Measurements from ENCODE around the gene DDX47. TPM values are rescaled to one million over a fixed set of nuclear protein-coding genes. Genes with fewer than 3 reads are reported as not detected.

DDX47 gene
- total RNA-seq, 1 donor from 2014 or later: 97.1 TPM

DNA sequence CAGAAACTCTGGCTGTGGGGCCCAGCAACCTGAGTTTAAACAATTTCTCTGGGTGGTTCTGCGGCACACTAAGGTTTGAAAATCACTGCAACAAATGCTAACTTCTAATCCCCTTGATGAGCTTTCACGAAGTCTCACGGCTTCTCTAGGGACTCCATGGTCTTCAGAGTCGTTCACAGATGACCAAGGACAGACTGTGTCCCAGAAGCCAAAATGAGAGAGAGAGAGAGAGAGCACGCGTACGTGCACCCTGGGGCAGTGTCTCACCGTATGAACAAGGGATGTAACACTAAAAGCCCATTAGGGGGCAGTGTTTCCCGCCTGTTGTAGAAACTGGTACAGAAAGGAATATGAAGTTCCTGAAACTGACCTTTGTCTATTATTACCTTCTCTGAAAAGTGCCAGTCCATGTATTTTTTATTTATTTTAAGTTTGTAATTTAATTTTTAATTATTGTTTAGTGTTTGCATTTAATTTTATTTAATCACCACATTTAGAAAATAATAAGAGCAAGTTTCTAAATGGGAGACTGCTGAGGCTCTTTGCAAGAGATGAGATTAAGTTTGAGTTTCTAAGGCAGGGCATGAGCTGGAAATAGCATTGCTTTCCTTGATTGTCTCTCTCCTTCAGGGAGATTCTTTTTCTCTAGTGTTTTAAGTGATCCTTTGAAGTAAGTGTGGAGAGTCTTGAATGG is 24.3 kb upstream of the DDX47 start:
- H3K4me3 Mint-ChIP-seq: peak overlapping the region; percentile 87
- intact Hi-C loops (cut with micrococcal nuclease): loop anchor here (1.0 to 5.0 kb wide), 10 partner anchors 14 to 432 kb away; partner anchors contain the start of genes BORCS5, DDX47, GPRC5A and HEBP1
- CTCF ChIA-PET: interaction anchor here (0.7 to 4.7 kb wide), 16 partner anchors 9 to 423 kb away, joined by 3 to 71 read pairs (median 4); partner anchors contain the start of gene DDX47
- peaks cover 23% of the 10 kb centered on the region for H3K4me1 Mint-ChIP-seq
- H3K9me3 Mint-ChIP-seq: no peaks in the 10 kb centered on the region
- ATAC-seq (ENCODE audit: low read depth) (peak; percentile 72), DNase-seq (no peak)
- H3K27me3 Mint-ChIP-seq: no peaks in the 10 kb centered on the region
- peak overlapping the region; percentile 86 for H3K27ac Mint-ChIP-seq
- TF ChIP-seq, protein P1, sequence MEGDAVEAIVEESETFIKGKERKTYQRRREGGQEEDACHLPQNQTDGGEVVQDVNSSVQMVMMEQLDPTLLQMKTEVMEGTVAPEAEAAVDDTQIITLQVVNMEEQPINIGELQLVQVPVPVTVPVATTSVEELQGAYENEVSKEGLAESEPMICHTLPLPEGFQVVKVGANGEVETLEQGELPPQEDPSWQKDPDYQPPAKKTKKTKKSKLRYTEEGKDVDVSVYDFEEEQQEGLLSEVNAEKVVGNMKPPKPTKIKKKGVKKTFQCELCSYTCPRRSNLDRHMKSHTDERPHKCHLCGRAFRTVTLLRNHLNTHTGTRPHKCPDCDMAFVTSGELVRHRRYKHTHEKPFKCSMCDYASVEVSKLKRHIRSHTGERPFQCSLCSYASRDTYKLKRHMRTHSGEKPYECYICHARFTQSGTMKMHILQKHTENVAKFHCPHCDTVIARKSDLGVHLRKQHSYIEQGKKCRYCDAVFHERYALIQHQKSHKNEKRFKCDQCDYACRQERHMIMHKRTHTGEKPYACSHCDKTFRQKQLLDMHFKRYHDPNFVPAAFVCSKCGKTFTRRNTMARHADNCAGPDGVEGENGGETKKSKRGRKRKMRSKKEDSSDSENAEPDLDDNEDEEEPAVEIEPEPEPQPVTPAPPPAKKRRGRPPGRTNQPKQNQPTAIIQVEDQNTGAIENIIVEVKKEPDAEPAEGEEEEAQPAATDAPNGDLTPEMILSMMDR (IDR thresholded peaks at IDR 0.05): peak; percentile 20
- POLR2A ChIA-PET: interaction anchor here (1.1 to 2.7 kb wide), 6 partner anchors 20 to 432 kb away, joined by 8 to 36 read pairs (median 12); partner anchors contain the start of genes BORCS5 and DDX47
- no peaks in the 10 kb centered on the region for H3K36me3 Mint-ChIP-seq (ENCODE audit: low read depth)

DNA sequence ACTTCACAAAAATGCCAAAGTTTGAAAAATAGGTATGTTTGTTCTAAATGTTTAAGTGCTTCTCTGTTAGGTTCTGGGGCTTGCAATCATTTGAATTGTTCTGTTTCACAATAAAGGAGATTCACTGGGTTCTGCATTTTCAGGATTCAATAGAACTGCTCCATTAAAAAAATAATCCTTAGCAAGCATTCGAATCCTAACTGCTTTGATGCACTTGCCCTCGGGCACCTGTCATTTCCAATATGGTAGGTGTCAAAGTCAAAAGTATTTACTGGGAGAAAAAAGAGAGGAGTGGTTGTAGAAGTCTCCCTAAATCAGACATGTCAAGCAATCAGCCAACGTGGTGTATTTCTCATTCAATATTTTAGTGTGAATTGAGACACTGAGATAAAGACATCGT is 22.2 kb upstream of the DDX47 start:
- ChIA-PET POLR2A (interaction anchor here (2.1 kb wide), 1 partner anchor 22 kb away, joined by 12 read pairs; the partner anchor contains the start of gene DDX47), CTCF (interaction anchor here (4.7 kb wide), 1 partner anchor 23 kb away, joined by 71 read pairs; the partner anchor contains the start of gene DDX47)
- H3K27me3 Mint-ChIP-seq: no peaks in the 10 kb centered on the region
- intact Hi-C loops (cut with micrococcal nuclease): no loop called here
- no peak for ATAC-seq (ENCODE audit: low read depth)
- no peaks in the 10 kb centered on the region for H3K9me3 Mint-ChIP-seq
- no peak overlapping the region for H3K27ac Mint-ChIP-seq
- TF ChIP-seq, protein P1 (IDR thresholded peaks at IDR 0.05): no peak
- H3K4me1 Mint-ChIP-seq: peaks cover 20% of the 10 kb centered on the region
- H3K4me3 Mint-ChIP-seq: no peak overlapping the region
- no peak for DNase-seq
- no peaks in the 10 kb centered on the region for H3K36me3 Mint-ChIP-seq (ENCODE audit: low read depth)

DNA sequence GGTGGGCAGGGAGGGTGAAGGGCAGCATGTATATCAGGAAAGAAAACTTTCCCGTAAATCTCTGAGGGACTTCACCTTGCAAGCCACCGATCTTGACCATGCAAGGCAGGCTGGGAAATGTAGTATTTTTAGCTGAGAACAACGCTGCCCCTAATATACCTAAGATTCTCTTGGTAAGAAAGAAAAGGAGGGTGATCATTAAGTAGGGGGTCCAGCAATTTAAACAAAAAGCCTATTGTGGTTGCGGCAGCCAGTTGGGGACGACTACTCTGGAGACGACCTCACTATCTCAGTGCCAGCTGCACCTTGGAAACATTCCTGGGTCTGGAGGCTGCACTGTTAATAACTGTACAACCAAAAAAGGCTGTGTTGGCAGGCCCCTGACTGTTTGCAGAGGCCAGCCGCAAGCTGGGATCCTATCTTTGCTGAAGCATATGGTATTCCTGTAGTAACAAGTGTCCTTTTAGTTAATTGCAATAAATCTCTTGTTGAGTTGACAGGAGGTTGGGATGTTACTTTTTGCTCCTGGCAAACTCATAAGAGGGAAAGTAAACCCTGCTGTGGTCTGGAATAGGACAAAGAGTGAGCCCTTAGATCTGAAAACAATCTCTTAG is 21.3 kb upstream of the DDX47 start:
- no peaks in the 10 kb centered on the region for H3K27me3 Mint-ChIP-seq
- no peak overlapping the region for H3K4me3 Mint-ChIP-seq
- H3K4me1 Mint-ChIP-seq: peaks cover 15% of the 10 kb centered on the region
- no peaks in the 10 kb centered on the region for H3K9me3 Mint-ChIP-seq
- no peak overlapping the region for H3K27ac Mint-ChIP-seq
- DNase-seq: no peak
- H3K36me3 Mint-ChIP-seq (ENCODE audit: low read depth): no peaks in the 10 kb centered on the region
- no peak for ATAC-seq (ENCODE audit: low read depth)
- intact Hi-C loops (cut with micrococcal nuclease): no loop called here
- ChIA-PET CTCF (interaction anchor here (0.6 kb wide), 1 partner anchor 363 kb away, joined by 3 read pairs; no protein-coding TSS in a partner anchor), POLR2A (interaction anchor here (0.5 to 1.1 kb wide), 2 partner anchors 12 to 346 kb away, joined by 3 to 4 read pairs; no protein-coding TSS in a partner anchor)
- TF ChIP-seq, protein P1 (IDR thresholded peaks at IDR 0.05): no peak

DNA sequence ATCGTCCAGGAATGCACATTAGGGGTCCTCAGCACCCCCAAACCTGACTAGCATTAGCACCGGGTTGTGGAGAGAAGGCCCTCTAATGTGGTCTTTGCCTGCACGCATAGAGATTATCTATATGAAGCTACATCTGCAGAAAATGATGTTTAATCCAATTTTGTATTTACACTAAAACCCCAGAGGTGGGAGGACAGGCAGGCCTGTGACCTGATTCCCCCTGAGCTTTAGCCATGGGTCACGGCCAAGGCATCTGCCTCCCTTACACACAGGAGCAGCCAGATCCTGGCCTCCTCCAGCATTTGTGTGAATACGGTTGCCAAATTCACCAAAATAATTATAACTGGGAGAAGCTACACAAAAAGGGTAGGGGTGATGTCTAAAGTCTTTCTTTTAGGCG is 20.7 kb upstream of the DDX47 start:
- intact Hi-C loops (cut with micrococcal nuclease): no loop called here
- ChIA-PET POLR2A (interaction anchor here (0.5 to 1.2 kb wide), 3 partner anchors 11 to 347 kb away, joined by 3 to 4 read pairs (median 4); no protein-coding TSS in a partner anchor), CTCF (interaction anchor here (0.6 to 1.6 kb wide), 2 partner anchors 44 to 362 kb away, joined by 3 to 5 read pairs; no protein-coding TSS in a partner anchor)
- Mint-ChIP-seq H3K9me3 (no peaks in the 10 kb centered on the region), H3K36me3 (ENCODE audit: low read depth) (no peaks in the 10 kb centered on the region), H3K27me3 (no peaks in the 10 kb centered on the region), H3K4me3 (no peak overlapping the region), H3K4me1 (peaks cover 14% of the 10 kb centered on the region), H3K27ac (no peak overlapping the region)
- DNase-seq (no peak), ATAC-seq (ENCODE audit: low read depth) (no peak)
- TF ChIP-seq, protein P1 (IDR thresholded peaks at IDR 0.05): no peak

DNA sequence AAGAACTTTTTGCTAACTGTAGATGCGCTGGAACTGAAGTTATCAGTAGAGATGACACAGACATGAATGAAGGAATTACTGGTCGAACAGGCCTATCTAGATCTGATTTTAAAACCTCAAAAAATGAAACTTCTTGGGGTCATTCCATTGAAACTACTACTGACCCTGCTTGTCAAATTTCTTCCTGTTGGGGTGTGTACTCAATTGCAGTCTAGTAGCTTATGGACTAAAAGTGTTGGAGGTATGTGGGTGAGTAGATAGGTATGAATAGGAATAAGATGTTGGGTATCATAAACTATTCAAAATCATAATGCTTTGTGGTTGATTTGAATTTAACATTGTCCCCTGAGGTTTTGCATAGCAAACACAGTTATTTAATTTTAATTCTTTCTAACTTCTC is 18.5 kb upstream of the DDX47 start:
- POLR2A ChIA-PET: no interaction called here
- Mint-ChIP-seq H3K27ac (no peak overlapping the region), H3K27me3 (no peaks in the 10 kb centered on the region), H3K36me3 (ENCODE audit: low read depth) (no peaks in the 10 kb centered on the region), H3K4me1 (peaks cover 2% of the 10 kb centered on the region), H3K9me3 (no peaks in the 10 kb centered on the region), H3K4me3 (no peak overlapping the region)
- ATAC-seq (ENCODE audit: low read depth) (no peak), DNase-seq (no peak)
- CTCF ChIA-PET: no interaction called here
- intact Hi-C loops (cut with micrococcal nuclease): no loop called here
- TF ChIP-seq, protein P1 (IDR thresholded peaks at IDR 0.05): no peak

Data from activated B cell treated with CpG ODN at 0.5 μM for 24 hours (primary cell).